HEK293 (cell line): ENCODE measurements around the gene RNF145.

ENCODE experiments used
- IKZF3 ChIP-seq: fragments of 450-650 bp; IDR thresholded peaks from 2 replicates; pipeline ENCODE4 v1.5.0; 2018; ENCODE audit warnings: missing biosample characterization, mild to moderate bottlenecking, missing genetic modification characterization, moderate library complexity
- TCF7L2 ChIP-seq: IDR thresholded peaks from 2 replicates; pipeline ENCODE4 v1.6.1; 2011; ENCODE audit warnings: low read depth, mild to moderate bottlenecking, inconsistent platforms, low read length, moderate library complexity, borderline replicate concordance
- ZEB2 ChIP-seq: fragments of 450-650 bp; formaldehyde crosslinking; IDR thresholded peaks from 2 replicates; pipeline ENCODE4 v1.5.1; 2016; ENCODE audit warnings: missing biosample characterization, missing genetic modification characterization
- ZNF121 ChIP-seq: fragments of 450-650 bp; formaldehyde crosslinking; IDR thresholded peaks from 2 replicates; pipeline ENCODE4 v1.5.1; 2016; ENCODE audit warnings: missing biosample characterization, missing genetic modification characterization
- ZNF138 ChIP-seq: fragments of 450-650 bp; formaldehyde crosslinking; IDR thresholded peaks from 2 replicates; pipeline ENCODE4 v1.5.1; 2016; ENCODE audit warnings: missing biosample characterization, missing genetic modification characterization, borderline replicate concordance
- ZNF221 ChIP-seq: fragments of 450-650 bp; formaldehyde crosslinking; IDR thresholded peaks from 2 replicates; pipeline ENCODE4 v1.5.1; 2017; ENCODE audit warnings: missing biosample characterization, missing genetic modification characterization, borderline replicate concordance
- ZNF404 ChIP-seq: fragments of 450-650 bp; formaldehyde crosslinking; IDR thresholded peaks from 2 replicates; pipeline ENCODE4 v1.5.1; 2017; ENCODE audit warnings: missing biosample characterization, missing genetic modification characterization
- TF ChIP-seq, protein P1 (sequence below): fragments of 450-650 bp; formaldehyde crosslinking; IDR thresholded peaks from 2 replicates; pipeline ENCODE4 v1.5.1; 2016; ENCODE audit warnings: missing biosample characterization, missing genetic modification characterization
- TF ChIP-seq, protein P2 (sequence below): fragments of 450-650 bp; formaldehyde crosslinking; IDR thresholded peaks from 2 replicates; pipeline ENCODE4 v1.5.1; 2016; ENCODE audit warnings: missing biosample characterization, missing genetic modification characterization
- TF ChIP-seq, protein P3 (sequence below): fragments of 450-650 bp; formaldehyde crosslinking; IDR thresholded peaks from 2 replicates; pipeline ENCODE4 v1.5.1; 2016; ENCODE audit warnings: missing biosample characterization, missing genetic modification characterization
- TF ChIP-seq, protein P4 (sequence below): fragments of 450-650 bp; formaldehyde crosslinking; conservative IDR thresholded peaks from 2 replicates; pipeline ENCODE4 v1.5.1; 2016; ENCODE audit warnings: low read depth, missing biosample characterization, missing genetic modification characterization
- TF ChIP-seq, protein P5 (sequence below): fragments of 450-650 bp; formaldehyde crosslinking; IDR thresholded peaks from 2 replicates; pipeline ENCODE4 v1.5.1; 2016; ENCODE audit warnings: missing biosample characterization, missing genetic modification characterization
- TF ChIP-seq, protein P6 (sequence below): fragments of 450-650 bp; formaldehyde crosslinking; IDR thresholded peaks from 2 replicates; pipeline ENCODE4 v1.5.1; 2017; ENCODE audit warnings: missing biosample characterization, missing genetic modification characterization

DNA sequence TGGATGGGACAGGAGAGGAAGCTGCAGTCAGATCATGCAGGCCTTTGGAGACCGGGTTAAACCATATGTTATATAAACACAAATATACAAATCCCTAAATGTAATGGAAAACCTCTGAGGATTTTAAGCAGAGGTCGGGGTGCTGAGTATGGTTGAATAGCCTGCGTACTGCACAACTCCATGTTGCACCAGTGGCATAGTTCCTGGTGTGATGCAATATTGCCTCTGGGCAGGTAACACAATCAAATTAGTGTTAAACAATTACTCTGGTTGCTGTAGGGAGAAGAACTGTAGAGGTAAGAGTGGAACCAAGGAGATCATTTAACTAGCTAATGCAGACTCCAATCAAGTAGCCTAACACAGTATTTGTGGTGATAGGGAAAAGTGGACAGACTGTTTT is 21.3 kb upstream of the RNF145 start:
- no peak for TF ChIP-seq IKZF3 (tag by site-specific recombination)
- no peak for TF ChIP-seq ZNF404
- TF ChIP-seq, protein P1, sequence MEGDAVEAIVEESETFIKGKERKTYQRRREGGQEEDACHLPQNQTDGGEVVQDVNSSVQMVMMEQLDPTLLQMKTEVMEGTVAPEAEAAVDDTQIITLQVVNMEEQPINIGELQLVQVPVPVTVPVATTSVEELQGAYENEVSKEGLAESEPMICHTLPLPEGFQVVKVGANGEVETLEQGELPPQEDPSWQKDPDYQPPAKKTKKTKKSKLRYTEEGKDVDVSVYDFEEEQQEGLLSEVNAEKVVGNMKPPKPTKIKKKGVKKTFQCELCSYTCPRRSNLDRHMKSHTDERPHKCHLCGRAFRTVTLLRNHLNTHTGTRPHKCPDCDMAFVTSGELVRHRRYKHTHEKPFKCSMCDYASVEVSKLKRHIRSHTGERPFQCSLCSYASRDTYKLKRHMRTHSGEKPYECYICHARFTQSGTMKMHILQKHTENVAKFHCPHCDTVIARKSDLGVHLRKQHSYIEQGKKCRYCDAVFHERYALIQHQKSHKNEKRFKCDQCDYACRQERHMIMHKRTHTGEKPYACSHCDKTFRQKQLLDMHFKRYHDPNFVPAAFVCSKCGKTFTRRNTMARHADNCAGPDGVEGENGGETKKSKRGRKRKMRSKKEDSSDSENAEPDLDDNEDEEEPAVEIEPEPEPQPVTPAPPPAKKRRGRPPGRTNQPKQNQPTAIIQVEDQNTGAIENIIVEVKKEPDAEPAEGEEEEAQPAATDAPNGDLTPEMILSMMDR (tag by site-specific recombination), result no peak
- TF ChIP-seq, protein P2, sequence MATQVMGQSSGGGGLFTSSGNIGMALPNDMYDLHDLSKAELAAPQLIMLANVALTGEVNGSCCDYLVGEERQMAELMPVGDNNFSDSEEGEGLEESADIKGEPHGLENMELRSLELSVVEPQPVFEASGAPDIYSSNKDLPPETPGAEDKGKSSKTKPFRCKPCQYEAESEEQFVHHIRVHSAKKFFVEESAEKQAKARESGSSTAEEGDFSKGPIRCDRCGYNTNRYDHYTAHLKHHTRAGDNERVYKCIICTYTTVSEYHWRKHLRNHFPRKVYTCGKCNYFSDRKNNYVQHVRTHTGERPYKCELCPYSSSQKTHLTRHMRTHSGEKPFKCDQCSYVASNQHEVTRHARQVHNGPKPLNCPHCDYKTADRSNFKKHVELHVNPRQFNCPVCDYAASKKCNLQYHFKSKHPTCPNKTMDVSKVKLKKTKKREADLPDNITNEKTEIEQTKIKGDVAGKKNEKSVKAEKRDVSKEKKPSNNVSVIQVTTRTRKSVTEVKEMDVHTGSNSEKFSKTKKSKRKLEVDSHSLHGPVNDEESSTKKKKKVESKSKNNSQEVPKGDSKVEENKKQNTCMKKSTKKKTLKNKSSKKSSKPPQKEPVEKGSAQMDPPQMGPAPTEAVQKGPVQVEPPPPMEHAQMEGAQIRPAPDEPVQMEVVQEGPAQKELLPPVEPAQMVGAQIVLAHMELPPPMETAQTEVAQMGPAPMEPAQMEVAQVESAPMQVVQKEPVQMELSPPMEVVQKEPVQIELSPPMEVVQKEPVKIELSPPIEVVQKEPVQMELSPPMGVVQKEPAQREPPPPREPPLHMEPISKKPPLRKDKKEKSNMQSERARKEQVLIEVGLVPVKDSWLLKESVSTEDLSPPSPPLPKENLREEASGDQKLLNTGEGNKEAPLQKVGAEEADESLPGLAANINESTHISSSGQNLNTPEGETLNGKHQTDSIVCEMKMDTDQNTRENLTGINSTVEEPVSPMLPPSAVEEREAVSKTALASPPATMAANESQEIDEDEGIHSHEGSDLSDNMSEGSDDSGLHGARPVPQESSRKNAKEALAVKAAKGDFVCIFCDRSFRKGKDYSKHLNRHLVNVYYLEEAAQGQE (tag by site-specific recombination), result no peak
- TF ChIP-seq, protein P3, sequence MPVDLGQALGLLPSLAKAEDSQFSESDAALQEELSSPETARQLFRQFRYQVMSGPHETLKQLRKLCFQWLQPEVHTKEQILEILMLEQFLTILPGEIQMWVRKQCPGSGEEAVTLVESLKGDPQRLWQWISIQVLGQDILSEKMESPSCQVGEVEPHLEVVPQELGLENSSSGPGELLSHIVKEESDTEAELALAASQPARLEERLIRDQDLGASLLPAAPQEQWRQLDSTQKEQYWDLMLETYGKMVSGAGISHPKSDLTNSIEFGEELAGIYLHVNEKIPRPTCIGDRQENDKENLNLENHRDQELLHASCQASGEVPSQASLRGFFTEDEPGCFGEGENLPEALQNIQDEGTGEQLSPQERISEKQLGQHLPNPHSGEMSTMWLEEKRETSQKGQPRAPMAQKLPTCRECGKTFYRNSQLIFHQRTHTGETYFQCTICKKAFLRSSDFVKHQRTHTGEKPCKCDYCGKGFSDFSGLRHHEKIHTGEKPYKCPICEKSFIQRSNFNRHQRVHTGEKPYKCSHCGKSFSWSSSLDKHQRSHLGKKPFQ (tag by site-specific recombination), result no peak
- no peak for TF ChIP-seq ZEB2 (tag by site-specific recombination)
- TF ChIP-seq ZNF121 (tag by site-specific recombination), result no peak
- TF ChIP-seq ZNF138 (tag by site-specific recombination), result no peak
- TF ChIP-seq, protein P4, sequence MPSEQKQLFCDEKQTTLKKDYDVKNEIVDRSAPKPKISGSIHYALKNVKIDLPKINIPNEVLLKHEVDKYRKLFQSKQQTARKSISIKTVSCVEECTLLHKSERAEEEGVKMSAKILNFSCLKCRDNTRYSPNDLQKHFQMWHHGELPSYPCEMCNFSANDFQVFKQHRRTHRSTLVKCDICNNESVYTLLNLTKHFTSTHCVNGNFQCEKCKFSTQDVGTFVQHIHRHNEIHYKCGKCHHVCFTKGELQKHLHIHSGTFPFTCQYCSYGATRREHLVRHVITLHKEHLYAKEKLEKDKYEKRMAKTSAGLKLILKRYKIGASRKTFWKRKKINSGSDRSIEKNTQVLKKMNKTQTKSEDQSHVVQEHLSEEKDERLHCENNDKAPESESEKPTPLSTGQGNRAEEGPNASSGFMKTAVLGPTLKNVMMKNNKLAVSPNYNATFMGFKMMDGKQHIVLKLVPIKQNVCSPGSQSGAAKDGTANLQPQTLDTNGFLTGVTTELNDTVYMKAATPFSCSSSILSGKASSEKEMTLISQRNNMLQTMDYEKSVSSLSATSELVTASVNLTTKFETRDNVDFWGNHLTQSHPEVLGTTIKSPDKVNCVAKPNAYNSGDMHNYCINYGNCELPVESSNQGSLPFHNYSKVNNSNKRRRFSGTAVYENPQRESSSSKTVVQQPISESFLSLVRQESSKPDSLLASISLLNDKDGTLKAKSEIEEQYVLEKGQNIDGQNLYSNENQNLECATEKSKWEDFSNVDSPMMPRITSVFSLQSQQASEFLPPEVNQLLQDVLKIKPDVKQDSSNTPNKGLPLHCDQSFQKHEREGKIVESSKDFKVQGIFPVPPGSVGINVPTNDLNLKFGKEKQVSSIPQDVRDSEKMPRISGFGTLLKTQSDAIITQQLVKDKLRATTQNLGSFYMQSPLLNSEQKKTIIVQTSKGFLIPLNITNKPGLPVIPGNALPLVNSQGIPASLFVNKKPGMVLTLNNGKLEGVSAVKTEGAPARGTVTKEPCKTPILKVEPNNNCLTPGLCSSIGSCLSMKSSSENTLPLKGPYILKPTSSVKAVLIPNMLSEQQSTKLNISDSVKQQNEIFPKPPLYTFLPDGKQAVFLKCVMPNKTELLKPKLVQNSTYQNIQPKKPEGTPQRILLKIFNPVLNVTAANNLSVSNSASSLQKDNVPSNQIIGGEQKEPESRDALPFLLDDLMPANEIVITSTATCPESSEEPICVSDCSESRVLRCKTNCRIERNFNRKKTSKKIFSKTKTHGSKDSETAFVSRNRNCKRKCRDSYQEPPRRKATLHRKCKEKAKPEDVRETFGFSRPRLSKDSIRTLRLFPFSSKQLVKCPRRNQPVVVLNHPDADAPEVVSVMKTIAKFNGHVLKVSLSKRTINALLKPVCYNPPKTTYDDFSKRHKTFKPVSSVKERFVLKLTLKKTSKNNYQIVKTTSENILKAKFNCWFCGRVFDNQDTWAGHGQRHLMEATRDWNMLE (tag by site-specific recombination), result no peak
- TF ChIP-seq ZNF221, result no peak
- no peak for TF ChIP-seq TCF7L2
- TF ChIP-seq, protein P5, sequence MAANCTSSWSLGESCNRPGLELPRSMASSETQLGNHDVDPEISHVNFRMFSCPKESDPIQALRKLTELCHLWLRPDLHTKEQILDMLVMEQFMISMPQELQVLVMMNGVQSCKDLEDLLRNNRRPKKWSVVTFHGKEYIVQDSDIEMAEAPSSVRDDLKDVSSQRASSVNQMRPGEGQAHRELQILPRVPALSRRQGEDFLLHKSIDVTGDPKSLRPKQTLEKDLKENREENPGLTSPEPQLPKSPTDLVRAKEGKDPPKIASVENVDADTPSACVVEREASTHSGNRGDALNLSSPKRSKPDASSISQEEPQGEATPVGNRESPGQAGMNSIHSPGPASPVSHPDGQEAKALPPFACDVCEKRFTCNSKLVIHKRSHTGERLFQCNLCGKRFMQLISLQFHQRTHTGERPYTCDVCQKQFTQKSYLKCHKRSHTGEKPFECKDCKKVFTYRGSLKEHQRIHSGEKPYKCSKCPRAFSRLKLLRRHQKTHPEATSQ, result no peak
- TF ChIP-seq, protein P6, sequence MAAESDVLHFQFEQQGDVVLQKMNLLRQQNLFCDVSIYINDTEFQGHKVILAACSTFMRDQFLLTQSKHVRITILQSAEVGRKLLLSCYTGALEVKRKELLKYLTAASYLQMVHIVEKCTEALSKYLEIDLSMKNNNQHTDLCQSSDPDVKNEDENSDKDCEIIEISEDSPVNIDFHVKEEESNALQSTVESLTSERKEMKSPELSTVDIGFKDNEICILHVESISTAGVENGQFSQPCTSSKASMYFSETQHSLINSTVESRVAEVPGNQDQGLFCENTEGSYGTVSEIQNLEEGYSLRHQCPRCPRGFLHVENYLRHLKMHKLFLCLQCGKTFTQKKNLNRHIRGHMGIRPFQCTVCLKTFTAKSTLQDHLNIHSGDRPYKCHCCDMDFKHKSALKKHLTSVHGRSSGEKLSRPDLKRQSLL (tag by site-specific recombination), result no peak
